ENCODE data around the gene PAX5. TPM values are rescaled to one million over a fixed set of nuclear protein-coding genes. Genes with fewer than 3 reads are reported as not detected.
A peak's percentile ranks its signal among the peaks of the same experiment; 100 is the strongest.
"Not testable (repeated sequence)": the region's sequence is repeated elsewhere in the genome, so short reads cannot be mapped to it uniquely, and the experiment has no call there.

PAX5 gene
- total and polyA plus RNA-seq, 9 donors: under 0.01 to 0.34 (median 0.19) TPM

GRCh38 chr9:36872641-36873040 is 161.4 kb downstream of the PAX5 start:
- Histone ChIP-seq H3K36me3 (ENCODE audit: control insufficient read depth, insufficient read depth, low read length) (no peaks in the 10 kb centered on the region), H3K4me3 (ENCODE audit: low read length) (no peak overlapping the region), H3K4me1 (ENCODE audit: control insufficient read depth, insufficient read depth, low read length) (no peaks in the 10 kb centered on the region), H3K9me3 (replicated peaks; ENCODE audit: control insufficient read depth, low read depth, low read length) (no peaks in the 10 kb centered on the region), H3K27ac (ENCODE audit: low read length) (no peak overlapping the region), H3K27me3 (ENCODE audit: control insufficient read depth, insufficient read depth, low read length) (peaks cover 23% of the 10 kb centered on the region)
- no peak for DNase-seq
- WGBS (ENCODE audit: insufficient coverage): 40% methylated on average over 2 of the region's 3 CpGs

DNA sequence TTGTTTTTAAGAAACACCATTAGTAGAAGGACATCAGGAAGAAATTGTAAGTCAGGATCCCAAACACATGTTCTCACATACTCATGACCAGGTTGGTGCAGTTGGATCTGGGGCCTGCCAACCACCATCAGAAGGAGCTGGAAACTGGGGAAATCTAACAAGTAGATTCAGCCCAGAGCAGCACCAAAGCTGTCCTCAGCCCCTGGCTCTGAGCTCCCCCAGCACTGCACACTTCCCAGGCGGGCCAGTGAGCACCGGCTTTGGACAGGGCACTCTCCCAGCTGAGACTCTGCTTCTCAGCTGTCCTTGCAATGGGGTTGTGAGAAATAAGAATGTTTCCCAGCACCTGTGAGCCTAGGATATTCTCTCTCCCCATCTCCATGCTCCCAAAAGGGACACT is 162.5 kb downstream of the PAX5 start:
- Histone ChIP-seq H3K4me1 (ENCODE audit: control insufficient read depth, insufficient read depth, low read length) (no peaks in the 10 kb centered on the region), H3K36me3 (ENCODE audit: control insufficient read depth, insufficient read depth, low read length) (no peaks in the 10 kb centered on the region), H3K27me3 (ENCODE audit: control insufficient read depth, insufficient read depth, low read length) (peaks cover 29% of the 10 kb centered on the region), H3K9me3 (replicated peaks; ENCODE audit: control insufficient read depth, low read depth, low read length) (no peaks in the 10 kb centered on the region), H3K4me3 (ENCODE audit: low read length) (no peak overlapping the region), H3K27ac (ENCODE audit: low read length) (no peak overlapping the region)
- no peak for DNase-seq
- 58% methylated on average over 2 of the region's 2 CpGs for WGBS (ENCODE audit: insufficient coverage)

DNA sequence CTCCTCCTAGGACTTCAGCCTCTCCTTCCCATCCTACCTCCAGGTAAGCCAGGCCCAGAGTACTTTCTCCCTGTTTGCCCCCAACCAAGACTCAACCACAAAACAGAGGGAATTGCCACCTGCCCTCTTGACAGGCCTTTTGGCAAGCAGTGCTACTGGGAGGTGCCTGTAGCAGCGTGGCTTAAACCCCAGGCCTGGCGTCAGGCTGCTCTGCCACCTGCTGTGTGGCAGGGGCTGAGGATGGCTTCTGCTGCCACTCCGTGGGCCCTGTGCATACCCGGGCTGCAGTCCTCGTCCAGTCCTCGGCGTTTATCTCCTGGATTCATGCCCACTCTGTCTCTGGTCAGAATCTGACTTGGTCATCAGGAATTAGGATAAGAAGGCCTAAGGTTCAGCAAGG is 163.1 kb downstream of the PAX5 start:
- no peak overlapping the region for H3K4me3 ChIP-seq (ENCODE audit: low read length)
- H3K27ac ChIP-seq (ENCODE audit: low read length): no peak overlapping the region
- no peaks in the 10 kb centered on the region for H3K4me1 ChIP-seq (ENCODE audit: control insufficient read depth, insufficient read depth, low read length)
- 50% methylated on average over 7 of the region's 7 CpGs for WGBS (ENCODE audit: insufficient coverage)
- DNase-seq: peak; percentile 7
- peaks cover 33% of the 10 kb centered on the region for H3K27me3 ChIP-seq (ENCODE audit: control insufficient read depth, insufficient read depth, low read length)
- H3K9me3 ChIP-seq (replicated peaks; ENCODE audit: control insufficient read depth, low read depth, low read length): no peaks in the 10 kb centered on the region
- H3K36me3 ChIP-seq (ENCODE audit: control insufficient read depth, insufficient read depth, low read length): no peaks in the 10 kb centered on the region

DNA sequence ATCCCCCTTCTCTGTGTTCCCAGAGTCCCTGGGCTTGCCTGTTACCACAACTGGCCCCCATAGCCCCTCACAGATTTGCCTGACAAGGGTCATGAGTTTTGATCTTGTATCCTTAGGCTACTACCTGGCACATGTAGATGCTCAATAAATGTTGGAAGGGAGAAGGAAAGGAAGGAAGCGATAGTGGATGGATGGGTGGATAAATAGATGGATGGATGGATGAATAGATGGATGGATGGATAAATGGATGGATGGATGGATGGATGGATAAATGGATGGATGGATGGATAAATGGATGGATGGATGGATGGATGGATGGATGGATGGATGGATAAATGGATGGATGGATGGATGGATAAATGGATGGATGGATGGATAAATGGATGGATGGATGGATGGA is 164.5 kb downstream of the PAX5 start:
- peaks cover 37% of the 10 kb centered on the region for H3K27me3 ChIP-seq (ENCODE audit: control insufficient read depth, insufficient read depth, low read length)
- not testable (repeated sequence) for H3K27ac ChIP-seq (ENCODE audit: low read length); DNase-seq; H3K4me1 ChIP-seq (ENCODE audit: control insufficient read depth, insufficient read depth, low read length); H3K4me3 ChIP-seq (ENCODE audit: low read length); H3K36me3 ChIP-seq (ENCODE audit: control insufficient read depth, insufficient read depth, low read length); H3K9me3 ChIP-seq (replicated peaks; ENCODE audit: control insufficient read depth, low read depth, low read length)
- WGBS (ENCODE audit: insufficient coverage): 90% methylated on average over 1 of the region's 1 CpG

DNA sequence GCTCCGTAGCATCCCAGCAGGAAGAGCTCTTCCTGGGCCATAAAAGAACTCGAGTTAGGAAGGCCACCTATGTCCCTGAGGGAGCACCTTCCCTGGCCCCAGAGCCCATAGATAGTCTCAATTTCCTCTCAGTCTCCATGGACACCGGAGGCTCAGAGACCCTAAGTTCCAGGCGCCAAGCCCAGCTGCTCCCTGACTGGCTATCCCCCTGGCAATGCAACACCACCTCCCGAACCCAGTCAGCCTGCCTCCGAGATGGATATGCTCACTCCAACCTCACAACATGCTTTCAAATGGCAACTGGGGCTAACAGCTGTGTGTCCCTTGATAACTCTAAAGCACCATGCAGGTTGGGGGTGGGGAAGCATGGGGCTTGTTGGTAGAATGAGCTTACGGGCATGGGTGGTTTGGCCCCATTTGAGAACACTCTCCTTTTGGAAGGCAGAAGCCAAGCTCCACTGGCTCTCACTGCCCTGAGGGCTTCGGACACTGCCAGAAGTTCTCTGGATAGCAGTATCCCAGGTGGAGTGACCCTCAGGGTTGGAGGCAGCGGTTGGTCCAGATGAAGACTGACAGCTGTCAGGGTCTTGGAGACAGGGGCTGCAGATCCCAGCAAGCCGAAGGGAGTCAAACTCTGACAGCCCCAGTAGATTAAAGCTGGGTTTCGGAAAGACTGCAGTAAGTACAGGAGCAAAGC is 165.3 kb downstream of the PAX5 start:
- no peaks in the 10 kb centered on the region for H3K9me3 ChIP-seq (replicated peaks; ENCODE audit: control insufficient read depth, low read depth, low read length)
- WGBS (ENCODE audit: insufficient coverage): 60% methylated on average over 8 of the region's 11 CpGs
- H3K27ac ChIP-seq (ENCODE audit: low read length): no peak overlapping the region
- no peak overlapping the region for H3K4me3 ChIP-seq (ENCODE audit: low read length)
- H3K4me1 ChIP-seq (ENCODE audit: control insufficient read depth, insufficient read depth, low read length): no peaks in the 10 kb centered on the region
- H3K36me3 ChIP-seq (ENCODE audit: control insufficient read depth, insufficient read depth, low read length): no peaks in the 10 kb centered on the region
- peaks cover 44% of the 10 kb centered on the region for H3K27me3 ChIP-seq (ENCODE audit: control insufficient read depth, insufficient read depth, low read length)
- no peak for DNase-seq

GRCh38 chr9:36867672-36868471 is 166.2 kb downstream of the PAX5 start:
- no peak for DNase-seq
- H3K27me3 ChIP-seq (ENCODE audit: control insufficient read depth, insufficient read depth, low read length): peaks cover 47% of the 10 kb centered on the region
- 53% methylated on average over 19 of the region's 22 CpGs for WGBS (ENCODE audit: insufficient coverage)
- H3K4me1 ChIP-seq (ENCODE audit: control insufficient read depth, insufficient read depth, low read length): no peaks in the 10 kb centered on the region
- no peaks in the 10 kb centered on the region for H3K36me3 ChIP-seq (ENCODE audit: control insufficient read depth, insufficient read depth, low read length)
- H3K4me3 ChIP-seq (ENCODE audit: low read length): no peak overlapping the region
- no peaks in the 10 kb centered on the region for H3K9me3 ChIP-seq (replicated peaks; ENCODE audit: control insufficient read depth, low read depth, low read length)
- no peak overlapping the region for H3K27ac ChIP-seq (ENCODE audit: low read length)

GRCh38 chr9:36867241-36867640 is 166.8 kb downstream of the PAX5 start:
- DNase-seq: no peak
- H3K27ac ChIP-seq (ENCODE audit: low read length): no peak overlapping the region
- H3K9me3 ChIP-seq (replicated peaks; ENCODE audit: control insufficient read depth, low read depth, low read length): no peaks in the 10 kb centered on the region
- no peaks in the 10 kb centered on the region for H3K4me1 ChIP-seq (ENCODE audit: control insufficient read depth, insufficient read depth, low read length)
- H3K4me3 ChIP-seq (ENCODE audit: low read length): no peak overlapping the region
- H3K36me3 ChIP-seq (ENCODE audit: control insufficient read depth, insufficient read depth, low read length): no peaks in the 10 kb centered on the region
- 89% methylated on average over 8 of the region's 8 CpGs for WGBS (ENCODE audit: insufficient coverage)
- H3K27me3 ChIP-seq (ENCODE audit: control insufficient read depth, insufficient read depth, low read length): peaks cover 51% of the 10 kb centered on the region

DNA sequence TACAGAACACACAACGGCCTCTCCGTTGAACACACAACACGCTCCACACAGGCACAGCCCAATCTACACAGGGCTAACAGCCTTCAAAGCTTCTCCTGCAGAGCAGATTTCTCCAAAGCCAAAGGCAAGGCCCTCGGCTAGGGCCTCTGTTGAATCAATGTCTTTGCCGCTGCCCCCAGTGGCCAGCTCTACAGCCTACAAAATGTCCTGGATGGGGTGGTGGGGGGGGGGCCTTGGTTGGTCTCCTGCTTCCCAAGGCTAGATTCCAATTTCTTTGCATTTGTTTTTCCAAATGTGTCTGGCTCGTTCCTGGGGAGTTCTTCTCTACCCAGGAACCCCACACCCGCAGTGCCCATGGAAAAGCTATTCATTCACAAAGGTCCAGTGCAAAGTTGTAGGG is 167.2 kb downstream of the PAX5 start:
- no peaks in the 10 kb centered on the region for H3K36me3 ChIP-seq (ENCODE audit: control insufficient read depth, insufficient read depth, low read length)
- no peaks in the 10 kb centered on the region for H3K4me1 ChIP-seq (ENCODE audit: control insufficient read depth, insufficient read depth, low read length)
- H3K9me3 ChIP-seq (replicated peaks; ENCODE audit: control insufficient read depth, low read depth, low read length): no peaks in the 10 kb centered on the region
- 73% methylated on average over 3 of the region's 7 CpGs for WGBS (ENCODE audit: insufficient coverage)
- DNase-seq: no peak
- no peak overlapping the region for H3K4me3 ChIP-seq (ENCODE audit: low read length)
- H3K27me3 ChIP-seq (ENCODE audit: control insufficient read depth, insufficient read depth, low read length): peaks cover 54% of the 10 kb centered on the region
- no peak overlapping the region for H3K27ac ChIP-seq (ENCODE audit: low read length)

DNA sequence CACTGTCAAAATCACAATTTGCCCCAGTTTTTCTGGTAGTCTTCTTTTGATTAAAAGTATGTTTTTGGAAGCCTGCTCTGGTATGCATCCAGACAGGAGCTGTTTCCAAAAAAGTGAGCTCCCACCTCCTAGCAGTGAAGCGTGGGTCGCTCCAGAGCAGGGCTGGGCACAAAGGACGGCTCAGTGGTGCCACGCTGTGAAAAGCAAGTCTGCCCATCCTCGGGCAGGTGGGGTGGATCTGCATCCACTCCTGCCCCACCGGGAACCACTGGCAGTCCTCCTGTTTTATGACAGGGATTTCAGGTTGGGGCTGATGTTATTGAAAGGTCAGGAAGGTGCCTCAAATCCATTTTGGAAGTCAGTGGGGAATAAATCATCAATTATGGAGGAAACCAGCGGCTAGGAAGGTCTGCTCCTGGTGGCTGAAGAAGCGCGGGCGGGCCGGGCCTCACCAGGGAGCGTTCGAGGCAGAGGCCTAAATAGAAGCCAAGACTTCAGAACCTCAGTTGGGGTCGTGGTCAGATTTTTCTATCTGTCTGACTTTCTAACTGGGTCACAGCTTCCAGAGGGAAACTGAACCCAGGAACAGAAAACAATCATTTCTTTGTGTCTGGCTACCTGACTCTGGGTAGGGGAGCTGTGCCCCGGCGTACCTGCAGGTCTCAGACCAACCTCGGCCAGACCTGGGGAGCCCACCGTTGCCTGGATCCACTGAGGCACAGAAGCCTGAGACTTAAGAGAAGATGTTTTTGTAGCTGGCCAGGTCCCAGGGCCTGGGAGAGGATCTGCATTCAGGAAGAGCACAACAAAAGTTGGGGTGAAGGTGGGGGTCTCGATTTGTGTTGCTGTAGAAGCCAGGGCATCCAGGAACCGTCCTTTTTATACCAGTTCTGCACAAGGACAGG is 168.1 kb downstream of the PAX5 start:
- DNase-seq: no peak
- no peaks in the 10 kb centered on the region for H3K9me3 ChIP-seq (replicated peaks; ENCODE audit: control insufficient read depth, low read depth, low read length)
- H3K27ac ChIP-seq (ENCODE audit: low read length): no peak overlapping the region
- no peaks in the 10 kb centered on the region for H3K4me1 ChIP-seq (ENCODE audit: control insufficient read depth, insufficient read depth, low read length)
- no peak overlapping the region for H3K4me3 ChIP-seq (ENCODE audit: low read length)
- 72% methylated on average over 19 of the region's 20 CpGs for WGBS (ENCODE audit: insufficient coverage)
- no peaks in the 10 kb centered on the region for H3K36me3 ChIP-seq (ENCODE audit: control insufficient read depth, insufficient read depth, low read length)
- H3K27me3 ChIP-seq (ENCODE audit: control insufficient read depth, insufficient read depth, low read length): peaks cover 57% of the 10 kb centered on the region
